ENCODE data around the gene METTL1. TPM values are rescaled to one million over a fixed set of nuclear protein-coding genes. Genes with fewer than 3 reads are reported as not detected.

METTL1 gene
- total RNA-seq, 4 donors from 2014 or later: 6.5 to 22.7 (median 17.9) TPM

DNA sequence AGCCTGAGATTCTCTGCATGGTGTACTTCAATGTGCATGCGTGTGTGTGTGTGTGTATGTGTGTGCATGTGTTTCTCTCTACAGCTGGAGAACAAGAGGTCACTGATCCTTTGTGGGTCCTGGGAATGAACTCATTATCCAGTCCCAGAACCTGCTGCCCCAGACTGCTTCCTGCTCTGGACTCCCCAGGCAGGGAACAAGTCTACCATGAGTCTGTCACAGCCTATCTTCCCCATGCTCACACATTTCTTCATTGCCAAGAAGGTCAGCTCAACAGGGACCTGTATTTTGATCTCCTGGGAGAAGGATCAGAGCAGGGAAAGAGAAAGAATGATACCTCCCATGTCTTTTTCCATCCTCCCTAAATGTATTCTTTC is 30.5 kb downstream of the METTL1 start:
- no peak for DNase-seq
- Histone ChIP-seq H3K36me3 (peaks cover 0 to 1% of the 10 kb centered on the region in 2 donors), H3K9me3 (no peaks in the 10 kb centered on the region), H3K27me3 (peaks cover 33 to 41% (median 37%) of the 10 kb centered on the region in 3 donors), H3K4me1 (peaks cover 19 to 20% of the 10 kb centered on the region in 2 donors), H3K4me3 (peak overlapping the region in 1 of 4 donors; percentile 29), H3K27ac (peak overlapping the region in 3 of 4 donors; percentile 54 to 93 (median 62))
- ATAC-seq: no peak
- TF ChIP-seq, protein P1, sequence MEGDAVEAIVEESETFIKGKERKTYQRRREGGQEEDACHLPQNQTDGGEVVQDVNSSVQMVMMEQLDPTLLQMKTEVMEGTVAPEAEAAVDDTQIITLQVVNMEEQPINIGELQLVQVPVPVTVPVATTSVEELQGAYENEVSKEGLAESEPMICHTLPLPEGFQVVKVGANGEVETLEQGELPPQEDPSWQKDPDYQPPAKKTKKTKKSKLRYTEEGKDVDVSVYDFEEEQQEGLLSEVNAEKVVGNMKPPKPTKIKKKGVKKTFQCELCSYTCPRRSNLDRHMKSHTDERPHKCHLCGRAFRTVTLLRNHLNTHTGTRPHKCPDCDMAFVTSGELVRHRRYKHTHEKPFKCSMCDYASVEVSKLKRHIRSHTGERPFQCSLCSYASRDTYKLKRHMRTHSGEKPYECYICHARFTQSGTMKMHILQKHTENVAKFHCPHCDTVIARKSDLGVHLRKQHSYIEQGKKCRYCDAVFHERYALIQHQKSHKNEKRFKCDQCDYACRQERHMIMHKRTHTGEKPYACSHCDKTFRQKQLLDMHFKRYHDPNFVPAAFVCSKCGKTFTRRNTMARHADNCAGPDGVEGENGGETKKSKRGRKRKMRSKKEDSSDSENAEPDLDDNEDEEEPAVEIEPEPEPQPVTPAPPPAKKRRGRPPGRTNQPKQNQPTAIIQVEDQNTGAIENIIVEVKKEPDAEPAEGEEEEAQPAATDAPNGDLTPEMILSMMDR (IDR thresholded peaks at IDR 0.05 in 4 of 5, conservative IDR thresholded peaks at IDR 0.05 in 1 of 5): no peak
- TF ChIP-seq POLR2A (IDR thresholded peaks at IDR 0.05): no peak
- in situ Hi-C loops (cut with MboI; ENCODE audit: low sequenced_read_pairs in 4 of 4): no loop called here
- intact Hi-C loops (cut with DNase I; ENCODE audit: low total_unique reads): no loop called here

DNA sequence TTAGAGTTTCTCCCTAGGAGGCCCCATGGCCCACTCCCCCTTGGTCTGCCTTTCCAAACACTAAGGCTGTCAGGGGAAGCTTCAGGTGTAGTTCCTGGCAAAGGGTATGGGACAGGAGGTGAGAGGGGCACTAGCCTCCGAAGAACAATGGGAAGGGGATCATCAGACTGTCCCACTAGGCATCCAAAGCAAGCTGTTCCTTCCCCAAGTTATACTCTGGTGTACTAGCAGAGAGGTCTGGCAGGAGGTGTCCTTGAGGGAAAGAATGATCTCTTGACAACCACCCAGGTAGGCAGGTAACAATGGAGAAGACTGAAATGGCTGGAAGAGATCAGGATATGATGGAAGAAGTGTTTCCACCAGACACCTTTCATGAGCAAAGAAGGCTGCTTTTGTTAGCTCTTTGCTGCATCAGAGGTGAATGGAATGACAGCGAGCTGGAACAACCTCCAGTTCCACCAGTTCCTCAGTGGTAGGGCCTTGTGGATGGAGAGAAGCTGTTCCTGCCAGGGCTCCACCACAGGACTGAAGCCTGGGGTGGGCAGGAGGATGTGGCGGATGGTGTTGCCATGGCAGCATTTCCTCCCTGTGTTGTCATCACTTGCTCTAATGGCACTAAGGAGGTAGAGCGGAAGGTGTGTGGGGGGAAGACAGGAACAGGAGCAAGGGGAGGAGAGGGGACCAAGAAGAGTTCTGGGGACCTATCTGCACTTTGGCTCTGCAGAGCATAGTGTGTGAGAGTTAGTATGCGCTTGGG is 31.1 kb downstream of the METTL1 start:
- DNase-seq (no peak), ATAC-seq (no peak)
- H3K36me3 ChIP-seq: no peaks in the 10 kb centered on the region
- H3K4me1 ChIP-seq: peaks cover 16 to 25% of the 10 kb centered on the region in 2 donors
- H3K9me3 ChIP-seq: no peaks in the 10 kb centered on the region
- peaks cover 39 to 47% (median 43%) of the 10 kb centered on the region in 3 donors for H3K27me3 ChIP-seq
- no peak overlapping the region for H3K4me3 ChIP-seq
- in situ Hi-C loops (cut with MboI; ENCODE audit: low sequenced_read_pairs in 4 of 4): no loop called here
- intact Hi-C loops (cut with DNase I; ENCODE audit: low total_unique reads): no loop called here
- H3K27ac ChIP-seq: peak overlapping the region; percentile 38 to 66 (median 58)
- TF ChIP-seq, protein P1 (IDR thresholded peaks at IDR 0.05 in 4 of 5, conservative IDR thresholded peaks at IDR 0.05 in 1 of 5): no peak
- TF ChIP-seq POLR2A (IDR thresholded peaks at IDR 0.05): no peak

DNA sequence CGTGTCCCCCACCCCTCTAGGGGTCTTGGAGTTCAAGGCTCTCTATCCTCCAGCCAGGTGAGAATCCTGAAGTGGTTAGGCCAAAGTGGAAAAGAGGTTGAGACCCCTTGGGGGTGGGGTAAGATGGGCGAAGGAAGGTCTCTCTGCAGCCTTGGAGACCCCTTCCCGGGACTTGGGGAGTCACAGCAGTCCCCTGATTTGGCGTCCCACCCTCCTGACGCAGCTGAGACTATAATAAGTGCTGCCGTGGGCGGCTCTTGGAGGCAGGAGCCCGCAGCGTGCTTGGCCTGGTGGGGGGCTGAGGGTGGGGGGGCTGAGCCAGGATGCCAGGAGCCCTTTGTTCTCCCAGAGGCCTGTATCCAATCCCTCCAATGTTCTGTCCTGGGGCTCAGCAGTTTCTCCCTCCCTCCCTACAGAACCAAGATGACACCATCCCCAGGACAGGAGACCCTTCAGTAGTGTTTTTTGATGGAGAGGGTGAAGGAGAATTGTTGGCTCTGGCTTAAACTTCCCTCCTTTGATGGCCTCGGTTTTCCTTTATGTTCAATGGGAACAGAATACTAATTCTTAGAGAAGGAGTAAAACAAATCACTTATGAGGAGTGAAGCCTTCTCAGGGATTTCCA is 31.9 kb downstream of the METTL1 start:
- Histone ChIP-seq H3K4me3 (no peak overlapping the region), H3K9me3 (no peaks in the 10 kb centered on the region), H3K36me3 (no peaks in the 10 kb centered on the region), H3K4me1 (peaks cover 11 to 27% of the 10 kb centered on the region in 2 donors), H3K27ac (peak overlapping the region; percentile 41 to 66 (median 58)), H3K27me3 (peaks cover 46 to 55% (median 47%) of the 10 kb centered on the region in 3 donors)
- TF ChIP-seq POLR2A (IDR thresholded peaks at IDR 0.05): no peak
- TF ChIP-seq, protein P1 (IDR thresholded peaks at IDR 0.05 in 4 of 5, conservative IDR thresholded peaks at IDR 0.05 in 1 of 5): no peak
- intact Hi-C loops (cut with DNase I; ENCODE audit: low total_unique reads): no loop called here
- DNase-seq (no peak), ATAC-seq (no peak)
- in situ Hi-C loops (cut with MboI; ENCODE audit: low sequenced_read_pairs in 4 of 4): no loop called here

DNA sequence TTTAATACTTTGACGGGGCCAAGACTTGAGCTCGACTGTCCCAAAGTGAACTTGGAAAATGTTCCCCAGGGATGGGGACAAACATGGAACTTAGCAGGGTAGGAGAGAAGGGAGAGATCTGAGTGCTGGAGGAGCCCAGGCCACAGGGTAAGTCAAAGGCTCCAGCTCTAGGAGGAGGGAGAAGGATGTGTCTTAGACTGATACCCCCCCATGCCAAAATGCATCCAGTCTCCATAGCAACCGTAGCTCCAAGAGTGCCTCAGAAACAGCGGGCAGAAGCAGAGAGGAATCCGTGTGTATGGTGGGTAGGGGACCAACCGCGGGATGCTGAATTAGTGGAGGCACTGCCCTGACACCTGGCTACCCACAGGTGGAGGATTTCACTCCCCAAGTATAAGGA is 32.5 kb downstream of the METTL1 start:
- ATAC-seq (no peak), DNase-seq (no peak)
- H3K36me3 ChIP-seq: no peaks in the 10 kb centered on the region
- intact Hi-C loops (cut with DNase I; ENCODE audit: low total_unique reads) (no loop called here), in situ Hi-C loops (cut with MboI; ENCODE audit: low sequenced_read_pairs in 4 of 4) (no loop called here)
- H3K27me3 ChIP-seq: peaks cover 46 to 55% (median 47%) of the 10 kb centered on the region in 3 donors
- peaks cover 11 to 27% of the 10 kb centered on the region in 2 donors for H3K4me1 ChIP-seq
- TF ChIP-seq, protein P1 (IDR thresholded peaks at IDR 0.05 in 4 of 5, conservative IDR thresholded peaks at IDR 0.05 in 1 of 5): no peak
- TF ChIP-seq POLR2A (IDR thresholded peaks at IDR 0.05): no peak
- H3K4me3 ChIP-seq: peak overlapping the region in 1 of 4 donors; percentile 47
- peak overlapping the region; percentile 41 to 66 (median 58) for H3K27ac ChIP-seq
- no peaks in the 10 kb centered on the region for H3K9me3 ChIP-seq
